ENCODE results near the gene MRPL58.
"Not testable (repeated sequence)": the region's sequence is repeated elsewhere in the genome, so short reads cannot be mapped to it uniquely, and the experiment has no call there.

MRPL58 gene

DNA sequence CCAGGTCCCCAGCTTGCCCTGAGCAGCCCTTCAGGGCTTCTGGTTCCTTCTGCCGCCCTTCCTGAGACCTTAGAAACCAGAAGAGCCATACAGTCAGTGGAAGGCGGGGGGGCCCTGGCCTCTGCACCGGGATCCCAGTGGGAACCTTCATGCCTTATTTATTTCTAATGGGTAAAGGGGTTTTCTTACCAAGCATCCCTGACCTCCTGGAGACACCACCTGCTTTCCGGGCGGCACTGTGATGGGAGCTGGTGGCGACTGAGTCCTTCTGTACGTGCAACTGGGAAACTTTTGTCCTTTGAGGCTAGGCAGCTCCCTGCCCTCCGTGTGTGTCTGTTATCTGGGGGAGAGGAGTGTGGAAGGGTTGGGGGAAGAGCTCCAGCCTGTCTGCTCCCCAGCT lies 7.2 kb upstream of the MRPL58 start:
- Histone ChIP-seq H3K4me2 (ENCODE audit: low read depth, low read length, poor library complexity, severe bottlenecking) (no peak overlapping the region), H3K79me2 (ENCODE audit: insufficient read depth, low read length) (no peaks in the 10 kb centered on the region), H2AFZ (ENCODE audit: low read length) (no peak overlapping the region)

DNA sequence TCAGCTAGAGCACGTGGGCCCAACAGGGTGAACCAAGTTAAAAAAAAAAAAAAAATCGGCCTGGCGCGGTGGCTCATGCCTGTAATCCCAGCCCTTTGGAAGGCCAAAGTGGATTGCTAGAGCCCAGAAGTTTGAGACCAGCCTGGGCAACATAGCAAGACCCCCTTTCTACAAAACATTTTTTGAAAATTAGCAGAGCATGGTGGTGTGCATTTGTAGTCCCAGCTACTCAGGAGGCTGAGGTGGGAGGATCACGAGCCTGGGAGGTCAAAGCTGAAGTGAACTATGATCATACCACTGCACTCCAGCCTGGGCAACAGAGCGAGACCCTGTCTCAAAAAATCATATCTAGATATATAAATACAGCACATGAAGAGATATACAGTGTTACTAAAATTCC lies 6.4 kb upstream of the MRPL58 start:
- not testable (repeated sequence) for H3K4me2 ChIP-seq (ENCODE audit: low read depth, low read length, poor library complexity, severe bottlenecking); H4K20me1 ChIP-seq (ENCODE audit: insufficient read depth, low read length, poor library complexity, severe bottlenecking); H3K36me3 ChIP-seq (ENCODE audit: insufficient read depth, low read length); H3K4me3 ChIP-seq (ENCODE audit: low read length, poor library complexity, severe bottlenecking); H3K9me3 ChIP-seq (ENCODE audit: insufficient read depth, low read depth, low read length); H3F3A ChIP-seq (ENCODE audit: low read depth); H2AFZ ChIP-seq (ENCODE audit: low read length); H3K9me2 ChIP-seq (replicated peaks; ENCODE audit: low read depth, low read length); H3K4me1 ChIP-seq (ENCODE audit: insufficient read depth, low read length, poor library complexity, severe bottlenecking); H3K27me3 ChIP-seq (ENCODE audit: insufficient read depth, low read length, poor library complexity, severe bottlenecking); H3K9ac ChIP-seq (ENCODE audit: low read depth, low read length, poor library complexity, severe bottlenecking); H3K79me2 ChIP-seq (ENCODE audit: insufficient read depth, low read length)

More for the DNA sequence above, 7.2 kb upstream of the MRPL58 start:
- no peak overlapping the region for H3K9ac ChIP-seq (ENCODE audit: low read depth, low read length, poor library complexity, severe bottlenecking)
- no peaks in the 10 kb centered on the region for H3K9me2 ChIP-seq (replicated peaks; ENCODE audit: low read depth, low read length)
- no peaks in the 10 kb centered on the region for H3K27me3 ChIP-seq (ENCODE audit: insufficient read depth, low read length, poor library complexity, severe bottlenecking)
- no peaks in the 10 kb centered on the region for H4K20me1 ChIP-seq (ENCODE audit: insufficient read depth, low read length, poor library complexity, severe bottlenecking)
- H3K4me1 ChIP-seq (ENCODE audit: insufficient read depth, low read length, poor library complexity, severe bottlenecking), result no peaks in the 10 kb centered on the region
- H3K36me3 ChIP-seq (ENCODE audit: insufficient read depth, low read length), result no peaks in the 10 kb centered on the region
- no peak overlapping the region for H3K4me3 ChIP-seq (ENCODE audit: low read length, poor library complexity, severe bottlenecking)
- no peak for TF ChIP-seq EZH2phosphoT487 (IDR thresholded peaks at IDR 0.05; ENCODE audit: borderline replicate concordance)
- TF ChIP-seq, protein P1, sequence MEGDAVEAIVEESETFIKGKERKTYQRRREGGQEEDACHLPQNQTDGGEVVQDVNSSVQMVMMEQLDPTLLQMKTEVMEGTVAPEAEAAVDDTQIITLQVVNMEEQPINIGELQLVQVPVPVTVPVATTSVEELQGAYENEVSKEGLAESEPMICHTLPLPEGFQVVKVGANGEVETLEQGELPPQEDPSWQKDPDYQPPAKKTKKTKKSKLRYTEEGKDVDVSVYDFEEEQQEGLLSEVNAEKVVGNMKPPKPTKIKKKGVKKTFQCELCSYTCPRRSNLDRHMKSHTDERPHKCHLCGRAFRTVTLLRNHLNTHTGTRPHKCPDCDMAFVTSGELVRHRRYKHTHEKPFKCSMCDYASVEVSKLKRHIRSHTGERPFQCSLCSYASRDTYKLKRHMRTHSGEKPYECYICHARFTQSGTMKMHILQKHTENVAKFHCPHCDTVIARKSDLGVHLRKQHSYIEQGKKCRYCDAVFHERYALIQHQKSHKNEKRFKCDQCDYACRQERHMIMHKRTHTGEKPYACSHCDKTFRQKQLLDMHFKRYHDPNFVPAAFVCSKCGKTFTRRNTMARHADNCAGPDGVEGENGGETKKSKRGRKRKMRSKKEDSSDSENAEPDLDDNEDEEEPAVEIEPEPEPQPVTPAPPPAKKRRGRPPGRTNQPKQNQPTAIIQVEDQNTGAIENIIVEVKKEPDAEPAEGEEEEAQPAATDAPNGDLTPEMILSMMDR (conservative IDR thresholded peaks at IDR 0.05; ENCODE audit: low read length), result no peak
- H3F3A ChIP-seq (ENCODE audit: low read depth), result no peaks in the 10 kb centered on the region
- no peaks in the 10 kb centered on the region for H3K9me3 ChIP-seq (ENCODE audit: insufficient read depth, low read depth, low read length)

DNA sequence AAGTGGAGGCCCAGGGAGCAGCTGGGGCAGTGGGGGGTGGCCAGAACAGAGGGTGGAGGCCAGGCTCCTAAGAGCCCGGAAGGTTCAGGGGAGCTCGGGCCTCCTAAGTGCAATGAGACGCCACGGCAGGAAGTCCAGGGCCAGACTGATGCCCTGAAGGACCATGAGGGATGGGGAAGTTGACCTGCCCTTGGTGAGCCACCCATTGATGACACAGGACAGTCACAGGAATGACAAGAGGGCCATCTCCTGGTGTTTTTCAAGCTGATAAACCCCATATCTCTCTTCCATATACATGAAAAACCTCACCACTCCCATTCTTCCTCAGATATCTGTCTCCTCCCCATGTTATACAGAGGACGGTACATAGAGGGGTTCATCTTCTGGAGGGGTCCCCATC lies 5.8 kb upstream of the MRPL58 start:
- H3K9me3 ChIP-seq (ENCODE audit: insufficient read depth, low read depth, low read length), result no peaks in the 10 kb centered on the region
- peaks cover 4% of the 10 kb centered on the region; the same call in 1 of the 2 replicates for H3F3A ChIP-seq (ENCODE audit: low read depth)
- H3K4me3 ChIP-seq (ENCODE audit: low read length, poor library complexity, severe bottlenecking), result no peak overlapping the region
- peaks cover 2% of the 10 kb centered on the region for H3K4me1 ChIP-seq (ENCODE audit: insufficient read depth, low read length, poor library complexity, severe bottlenecking)
- H3K9ac ChIP-seq (ENCODE audit: low read depth, low read length, poor library complexity, severe bottlenecking), result no peak overlapping the region
- H2AFZ ChIP-seq (ENCODE audit: low read length), result no peak overlapping the region
- TF ChIP-seq, protein P1 (conservative IDR thresholded peaks at IDR 0.05; ENCODE audit: low read length), result no peak
- TF ChIP-seq EZH2phosphoT487 (IDR thresholded peaks at IDR 0.05; ENCODE audit: borderline replicate concordance), result no peak
- H3K4me2 ChIP-seq (ENCODE audit: low read depth, low read length, poor library complexity, severe bottlenecking), result no peak overlapping the region
- no peaks in the 10 kb centered on the region for H3K27me3 ChIP-seq (ENCODE audit: insufficient read depth, low read length, poor library complexity, severe bottlenecking)
- no peaks in the 10 kb centered on the region for H3K36me3 ChIP-seq (ENCODE audit: insufficient read depth, low read length)
- H3K9me2 ChIP-seq (replicated peaks; ENCODE audit: low read depth, low read length), result no peaks in the 10 kb centered on the region
- H3K79me2 ChIP-seq (ENCODE audit: insufficient read depth, low read length), result no peaks in the 10 kb centered on the region
- no peaks in the 10 kb centered on the region for H4K20me1 ChIP-seq (ENCODE audit: insufficient read depth, low read length, poor library complexity, severe bottlenecking)

DNA sequence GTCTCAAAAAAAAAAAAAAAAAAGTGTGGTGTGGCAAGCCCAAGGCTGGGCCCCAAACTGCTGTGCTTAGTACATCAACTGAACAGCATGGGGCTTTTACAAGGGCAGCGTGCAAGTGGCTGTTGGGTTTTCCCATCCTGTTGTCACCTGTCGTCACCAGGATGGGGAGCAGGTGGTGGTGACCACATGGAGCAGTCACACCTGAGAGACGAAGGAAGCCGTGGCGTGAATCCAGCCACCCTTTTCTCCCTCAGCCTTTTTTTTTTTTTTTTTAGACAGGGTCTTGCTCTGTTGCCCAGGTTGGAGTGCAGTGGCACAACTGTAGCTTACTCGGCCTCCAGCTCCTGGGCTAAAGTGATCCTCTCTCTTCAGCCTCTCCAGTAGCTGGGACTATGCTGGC lies 4.1 kb upstream of the MRPL58 start:
- Histone ChIP-seq H3K4me1 (ENCODE audit: insufficient read depth, low read length, poor library complexity, severe bottlenecking) (peaks cover 11% of the 10 kb centered on the region), H3K79me2 (ENCODE audit: insufficient read depth, low read length) (peaks cover 4% of the 10 kb centered on the region; the same call in 1 of the 2 replicates), H3K9me3 (ENCODE audit: insufficient read depth, low read depth, low read length) (no peaks in the 10 kb centered on the region), H2AFZ (ENCODE audit: low read length) (no peak overlapping the region), H3F3A (ENCODE audit: low read depth) (peaks cover 9% of the 10 kb centered on the region; the same call in 1 of the 2 replicates), H3K9me2 (replicated peaks; ENCODE audit: low read depth, low read length) (no peaks in the 10 kb centered on the region), H3K36me3 (ENCODE audit: insufficient read depth, low read length) (no peaks in the 10 kb centered on the region), H3K27me3 (ENCODE audit: insufficient read depth, low read length, poor library complexity, severe bottlenecking) (no peaks in the 10 kb centered on the region), H3K9ac (ENCODE audit: low read depth, low read length, poor library complexity, severe bottlenecking) (no peak overlapping the region), H3K4me2 (ENCODE audit: low read depth, low read length, poor library complexity, severe bottlenecking) (no peak overlapping the region), H3K4me3 (ENCODE audit: low read length, poor library complexity, severe bottlenecking) (no peak overlapping the region), H4K20me1 (ENCODE audit: insufficient read depth, low read length, poor library complexity, severe bottlenecking) (no peaks in the 10 kb centered on the region)
- TF ChIP-seq, protein P1 (conservative IDR thresholded peaks at IDR 0.05; ENCODE audit: low read length), result no peak
- TF ChIP-seq EZH2phosphoT487 (IDR thresholded peaks at IDR 0.05; ENCODE audit: borderline replicate concordance), result no peak
